Endothelial cell of umbilical vein (primary cell): ENCODE measurements around the gene CYP46A1. TPM values are rescaled to one million over a fixed set of nuclear protein-coding genes. Genes with fewer than 3 reads are reported as not detected.

Experiments used
- BruUV-seq: library from RNA; stranded (reverse); fragments of 400-500 nt; replicated peaks from 2 replicates; lab custom pipeline; 2021; lab: Mats Ljungman, UMichigan
- CTCF ChIA-PET: fragments of 300-600, 350-600 bp; sonication (Branson Sonifier 250); formaldehyde crosslinking; loops from one replicate; lab custom pipeline; 2021; ENCODE audit warnings: antibody characterized with exemption, inconsistent platforms; lab: Charles Lee
- POLR2A ChIA-PET: fragments of 300-600, 350-600 bp; sonication (Branson Sonifier 250); formaldehyde crosslinking; loops from one replicate; lab custom pipeline; 2021; ENCODE audit warnings: antibody characterized with exemption, inconsistent platforms; lab: Charles Lee
- DNase-seq: peaks from one replicate; pipeline ENCODE4 v3.0.0-alpha.2; 2011; ENCODE audit warnings: low read depth, low spot score
- FAIRE-seq: peaks from 2 replicates; lab custom pipeline; 2011; peaks lifted over from hg19 to GRCh38; lab: Jason Lieb, UNC
- H2AFZ ChIP-seq: 2 replicates; pipeline ENCODE4 v1.6.0; 2012; ENCODE audit warnings: low read depth, low read length, control low read depth, inconsistent platforms
- H3K27ac ChIP-seq: 2 replicates; pipeline ENCODE4 v1.5.1; 2011; ENCODE audit warnings: low read depth, mild to moderate bottlenecking, control low read depth, low read length, moderate library complexity; ENCODE audit not compliant: insufficient read depth
- H3K27me3 ChIP-seq, 2 experiments: 2 replicates each; pipeline versions ENCODE4 v1.6.0 to v1.6.1; 2011; ENCODE audit warnings: low read length in 2 of 2, mixed read lengths in 1 of 2; ENCODE audit not compliant: control insufficient read depth in 2 of 2, insufficient read depth in 2 of 2
- H3K36me3 ChIP-seq, 2 experiments: 2 replicates in 1 of 2; 3 replicates in 1 of 2; pipeline ENCODE4 v1.5.1; 2011; ENCODE audit warnings: low read length in 2 of 2, mild to moderate bottlenecking in 1 of 2, moderate library complexity in 1 of 2; ENCODE audit not compliant: control insufficient read depth in 2 of 2, insufficient read depth in 2 of 2; ENCODE audit errors: extremely low read depth in 1 of 2
- H3K4me1 ChIP-seq: 3 replicates; pipeline ENCODE4 v1.5.1; 2011; ENCODE audit warnings: mild to moderate bottlenecking, low read length; ENCODE audit not compliant: control insufficient read depth, insufficient read depth; ENCODE audit errors: extremely low read depth
- H3K4me2 ChIP-seq: 2 replicates; pipeline ENCODE4 v1.6.1; 2011; ENCODE audit warnings: low read length, control low read depth, mixed read lengths; ENCODE audit not compliant: insufficient read depth
- H3K4me3 ChIP-seq, 3 experiments: fragments of 200-600 bp in 1 of 3; sonication (generic), shearing (Covaris generic) in 1 of 3; replicated peaks in 1 of 3; 2 replicates each; pipeline ENCODE4 v1.5.1; 2011 to 2016; ENCODE audit warnings: control low read depth in 3 of 3, low read length in 3 of 3, mild to moderate bottlenecking in 2 of 3, inconsistent platforms in 1 of 3, low read depth in 1 of 3, moderate library complexity in 1 of 3; ENCODE audit not compliant: insufficient read depth in 1 of 3
- H3K79me2 ChIP-seq: 2 replicates; pipeline ENCODE4 v1.6.0; 2012; ENCODE audit warnings: low read length, inconsistent platforms; ENCODE audit not compliant: control insufficient read depth, insufficient read depth
- H3K9ac ChIP-seq: replicated peaks from 2 replicates; pipeline ENCODE3; 2011; ENCODE audit warnings: low read length, control low read depth; ENCODE audit not compliant: insufficient read depth; ENCODE audit errors: extremely low read depth
- H3K9me1 ChIP-seq: replicated peaks from 3 replicates; pipeline ENCODE4 v1.6.0; 2011; ENCODE audit warnings: mild to moderate bottlenecking, low read length; ENCODE audit not compliant: control insufficient read depth, insufficient read depth; ENCODE audit errors: extremely low read depth
- H3K9me3 ChIP-seq: replicated peaks from 2 replicates; pipeline ENCODE4 v1.5.1; 2012; ENCODE audit warnings: low read length, inconsistent platforms; ENCODE audit not compliant: control insufficient read depth, insufficient read depth
- H4K20me1 ChIP-seq: replicated peaks from 2 replicates; pipeline ENCODE3; 2011; ENCODE audit warnings: mild to moderate bottlenecking, low read length; ENCODE audit not compliant: control insufficient read depth, insufficient read depth; ENCODE audit errors: extremely low read depth
- EZH2 ChIP-seq: IDR thresholded peaks from 2 replicates; pipeline ENCODE4 v1.6.1; 2012; ENCODE audit warnings: borderline replicate concordance, low read depth, mild to moderate bottlenecking, moderate library complexity, low read length, inconsistent platforms; ENCODE audit not compliant: severe bottlenecking
- FOS ChIP-seq: IDR thresholded peaks from 2 replicates; pipeline ENCODE4 v1.6.1; 2011; ENCODE audit warnings: mild to moderate bottlenecking, low read length, moderate library complexity, borderline replicate concordance; ENCODE audit not compliant: insufficient read depth
- GATA2 ChIP-seq: IDR thresholded peaks from 2 replicates; pipeline ENCODE4 v1.7.0; 2011; ENCODE audit warnings: low read depth, mild to moderate bottlenecking, moderate library complexity, mixed read lengths, low read length; ENCODE audit not compliant: insufficient read length, insufficient read depth
- JUN ChIP-seq: IDR thresholded peaks from 2 replicates; pipeline ENCODE4 v1.6.1; 2011; ENCODE audit warnings: borderline replicate concordance, low read depth; ENCODE audit not compliant: insufficient read length, insufficient read depth
- MYC ChIP-seq: IDR thresholded peaks from one replicate; pipeline ENCODE4 v1.6.1; 2011; ENCODE audit warnings: mild to moderate bottlenecking, low read depth, low read length
- POLR2A ChIP-seq: IDR thresholded peaks from 2 replicates; pipeline ENCODE4 v1.6.1; 2012; ENCODE audit warnings: low read depth, mild to moderate bottlenecking, control low read depth, low read length
- POLR2AphosphoS5 ChIP-seq: IDR thresholded peaks from 2 replicates; pipeline ENCODE4 v1.6.1; 2012; ENCODE audit warnings: low read depth, mild to moderate bottlenecking, control low read depth, low read length, moderate library complexity; ENCODE audit not compliant: insufficient read depth
- dilution Hi-C: fragments of 300-500 bp; cut with MboI; formaldehyde crosslinking; loops from one replicate; pipeline ENCODE4 v1.15.0; 2019; ENCODE audit warnings: low sequenced_read_pairs; ENCODE audit not compliant: extremely low pct_ligation_motif_present
- intact Hi-C: fragments of 100-400 bp; cut with micrococcal nuclease; formaldehyde crosslinking; loops from one replicate; pipeline ENCODE4 v1.10.0; 2022
- polyA plus RNA-seq, 4 experiments: library from polyadenylated mRNA; depleted of rRNA in 3 of 4; stranded (reverse) in 3 of 4; unstranded in 1 of 4; fragments of >200 nt; gene quantifications; 2 replicates each; pipeline versions ENCODE4 v1.2.1 to v1.2.3, GENCODE V29; 2011 to 2012; ENCODE audit warnings: missing spikeins in 1 of 4
- total RNA-seq: library from RNA; stranded (reverse); gene quantifications from 2 replicates; pipeline ENCODE4 v1.2.3, GENCODE V29; 2021
- TF ChIP-seq, protein P1 (sequence below), 2 donors: IDR thresholded peaks; 1 replicate in 1 of 2; 2 replicates in 1 of 2; pipeline ENCODE4 v1.5.1; 2011; ENCODE audit warnings: low read length in 2 of 2, mild to moderate bottlenecking in 2 of 2, moderate library complexity in 2 of 2, control low read depth in 1 of 2, inconsistent platforms in 1 of 2, low read depth in 1 of 2; ENCODE audit not compliant: insufficient read depth in 1 of 2; ENCODE audit errors: extremely low read depth in 1 of 2
- TF ChIP-seq, protein P2 (sequence below): IDR thresholded peaks from 2 replicates; pipeline ENCODE4 v1.6.1; 2011; ENCODE audit not compliant: insufficient read depth, insufficient read length

The CYP46A1 gene
- total and polyA plus RNA-seq, 2 donors (not counting 3 experiments of a cell fraction or from before 2014, with no cell fraction given), result 0.03 to 0.24 TPM

DNA sequence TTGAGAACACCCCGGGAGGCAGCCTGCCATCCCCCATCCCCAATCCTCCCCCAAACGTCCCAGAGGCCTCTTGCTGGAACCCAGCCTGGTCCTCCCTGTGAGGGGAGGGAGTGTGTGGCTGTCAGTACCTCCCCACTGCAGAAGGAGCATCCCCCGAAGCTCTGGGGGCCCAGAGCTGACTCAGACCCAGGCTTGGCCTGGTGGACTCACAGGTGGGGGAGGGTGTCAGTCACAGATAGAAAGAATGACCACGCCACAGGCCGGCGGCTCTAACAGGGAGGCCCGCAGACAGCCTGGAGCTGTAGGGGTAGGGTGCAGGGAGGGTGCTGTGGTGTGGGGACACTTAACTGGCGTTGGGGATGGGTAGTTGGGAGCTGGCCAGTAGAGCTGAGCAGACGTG lies 33.9 kb upstream of the CYP46A1 start:
- H3K79me2 ChIP-seq, result no peaks in the 10 kb centered on the region
- ChIA-PET CTCF (interaction anchor here (1.0 kb wide), 1 partner anchor 249 kb away, joined by 3 read pairs; no protein-coding TSS in a partner anchor), POLR2A (no interaction called here)
- no peaks in the 10 kb centered on the region for H3K9me3 ChIP-seq
- DNase-seq, result no peak
- no peak for FAIRE-seq
- no peak overlapping the region for H3K9ac ChIP-seq
- intact Hi-C loops, result no loop called here
- H3K4me3 ChIP-seq, result no peak overlapping the region
- no peaks in the 10 kb centered on the region for H3K4me1 ChIP-seq
- H3K27ac ChIP-seq, result no peak overlapping the region
- no peaks in the 10 kb centered on the region for H3K9me1 ChIP-seq
- no peak overlapping the region for H3K4me2 ChIP-seq
- H2AFZ ChIP-seq, result no peak overlapping the region
- dilution Hi-C loops, result no loop called here
- H4K20me1 ChIP-seq, result no peaks in the 10 kb centered on the region
- TF ChIP-seq, protein P1, sequence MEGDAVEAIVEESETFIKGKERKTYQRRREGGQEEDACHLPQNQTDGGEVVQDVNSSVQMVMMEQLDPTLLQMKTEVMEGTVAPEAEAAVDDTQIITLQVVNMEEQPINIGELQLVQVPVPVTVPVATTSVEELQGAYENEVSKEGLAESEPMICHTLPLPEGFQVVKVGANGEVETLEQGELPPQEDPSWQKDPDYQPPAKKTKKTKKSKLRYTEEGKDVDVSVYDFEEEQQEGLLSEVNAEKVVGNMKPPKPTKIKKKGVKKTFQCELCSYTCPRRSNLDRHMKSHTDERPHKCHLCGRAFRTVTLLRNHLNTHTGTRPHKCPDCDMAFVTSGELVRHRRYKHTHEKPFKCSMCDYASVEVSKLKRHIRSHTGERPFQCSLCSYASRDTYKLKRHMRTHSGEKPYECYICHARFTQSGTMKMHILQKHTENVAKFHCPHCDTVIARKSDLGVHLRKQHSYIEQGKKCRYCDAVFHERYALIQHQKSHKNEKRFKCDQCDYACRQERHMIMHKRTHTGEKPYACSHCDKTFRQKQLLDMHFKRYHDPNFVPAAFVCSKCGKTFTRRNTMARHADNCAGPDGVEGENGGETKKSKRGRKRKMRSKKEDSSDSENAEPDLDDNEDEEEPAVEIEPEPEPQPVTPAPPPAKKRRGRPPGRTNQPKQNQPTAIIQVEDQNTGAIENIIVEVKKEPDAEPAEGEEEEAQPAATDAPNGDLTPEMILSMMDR (IDR thresholded peaks at IDR 0.05; ENCODE audit: extremely low read depth in 1 of 2, insufficient read depth in 1 of 2, low read depth in 1 of 2, low read length in 2 of 2), result no peak
- no peak for TF ChIP-seq POLR2A
- TF ChIP-seq POLR2AphosphoS5, result no peak
- TF ChIP-seq GATA2, result no peak
- TF ChIP-seq MYC, result no peak
- TF ChIP-seq EZH2, result no peak
- TF ChIP-seq FOS, result no peak
- TF ChIP-seq JUN, result no peak
- TF ChIP-seq, protein P2, sequence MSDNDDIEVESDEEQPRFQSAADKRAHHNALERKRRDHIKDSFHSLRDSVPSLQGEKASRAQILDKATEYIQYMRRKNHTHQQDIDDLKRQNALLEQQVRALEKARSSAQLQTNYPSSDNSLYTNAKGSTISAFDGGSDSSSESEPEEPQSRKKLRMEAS, result no peak
- no peaks in the 10 kb centered on the region for H3K36me3 ChIP-seq
- no TSS peak for BruUV-seq
- H3K27me3 ChIP-seq, result no peaks in the 10 kb centered on the region
